ENCODE measurements around the gene IFIT2. TPM values are rescaled to one million over a fixed set of nuclear protein-coding genes. Genes with fewer than 3 reads are reported as not detected.

Gene IFIT2
- total RNA-seq, 1 experiment from 2014 or later = 0.15 TPM

DNA sequence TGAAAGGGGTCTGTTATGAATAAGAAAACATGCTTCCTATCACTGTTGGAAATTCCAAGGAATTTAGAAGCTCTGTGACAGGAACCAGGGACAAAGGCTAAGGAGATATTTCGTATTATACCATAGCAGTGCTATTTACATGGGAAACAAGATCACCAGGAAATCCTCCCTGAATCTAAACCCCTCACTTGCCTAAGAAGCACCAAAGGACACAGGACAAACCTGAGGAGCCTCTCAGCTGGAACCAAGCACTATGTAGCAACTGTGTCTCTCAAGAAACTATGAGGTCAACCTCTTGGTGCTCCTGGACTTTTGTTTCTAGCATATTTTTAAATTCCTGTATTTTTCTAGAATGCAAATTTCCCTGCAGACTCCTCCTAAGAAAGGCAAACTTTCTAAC, 55.2 kb downstream of the IFIT2 start (continued):
- no peak for TF ChIP-seq ZNF317 (CRISPR knock-in tag; IDR thresholded peaks at IDR 0.05; ENCODE audit: borderline replicate concordance, low read depth)

DNA sequence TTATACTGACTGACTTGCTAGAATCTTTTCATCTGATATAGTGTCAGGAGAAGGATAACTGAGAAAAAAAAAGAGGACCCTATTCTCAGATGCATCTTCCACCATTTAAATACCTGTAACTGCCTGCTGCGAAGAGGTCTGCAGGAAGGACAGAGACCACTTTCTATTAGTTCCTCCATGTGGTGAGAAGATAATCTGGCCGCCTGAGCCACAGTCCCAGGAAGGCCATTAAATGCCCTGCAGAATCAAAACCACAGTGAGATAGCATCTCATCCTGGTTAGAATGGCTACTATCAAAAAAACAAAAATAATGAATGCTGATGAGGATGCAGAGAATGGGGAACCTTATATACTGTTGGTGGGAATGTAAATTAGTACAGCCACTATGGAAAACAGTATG, 56.1 kb downstream of the IFIT2 start:
- Mint-ChIP-seq H3K27ac (no peak overlapping the region), H3K27me3 (ENCODE audit: low read depth) (no peaks in the 10 kb centered on the region), H3K9me3 (peaks cover 17% of the 10 kb centered on the region), H3K4me1 (peaks cover 12% of the 10 kb centered on the region), H3K36me3 (peaks cover 8% of the 10 kb centered on the region), H3K4me3 (no peak overlapping the region)
- TF ChIP-seq EMX1 (CRISPR knock-in tag; IDR thresholded peaks at IDR 0.05) = no peak
- no peak for TF ChIP-seq RELA (CRISPR knock-in tag; IDR thresholded peaks at IDR 0.05; ENCODE audit: borderline replicate concordance)
- TF ChIP-seq ZNF671 (CRISPR knock-in tag; IDR thresholded peaks at IDR 0.05) = no peak
- POLR2A ChIA-PET = no interaction called here
- ATAC-seq = no peak
- DNase-seq (ENCODE audit: low spot score) = no peak
- CTCF ChIA-PET = interaction anchor here (1.9 kb wide), 1 partner anchor 11 kb away, joined by 7 read pairs; no protein-coding TSS in a partner anchor

Other genes with a start within 250 kb of the IFIT2 start
- 0.11 to 0.14 TPM in 2 of 3 replicates, not detected in the other for gene CH25H, start 94.7 kb upstream of the IFIT2 start, total RNA-seq (2021)
- gene LIPA, start 50.3 kb upstream of the IFIT2 start, total RNA-seq (2021) = 32.9 to 47.3 TPM (median 37.8 TPM) in 3 replicates
- gene IFIT3, start 26.0 kb downstream of the IFIT2 start, total RNA-seq (2021) = 0.14 to 0.42 TPM (median 0.39 TPM) in 3 replicates
- gene IFIT1B, start 76.0 kb downstream of the IFIT2 start, total RNA-seq (2021) = not detected in 3 replicates
- 1.5 to 2.0 TPM (median 1.5 TPM) in 3 replicates for gene IFIT1, start 90.6 kb downstream of the IFIT2 start, total RNA-seq (2021)
- gene IFIT5, start 112.5 kb downstream of the IFIT2 start, total RNA-seq (2021) = 1.7 to 2.0 TPM (median 1.8 TPM) in 3 replicates
- 8.0 to 10.9 TPM (median 8.3 TPM) in 3 replicates for gene SLC16A12, start 233.5 kb downstream of the IFIT2 start, total RNA-seq (2021)